Tibial nerve (tissue), 4 donors: ENCODE results near the gene WIZ.

Source experiments
- CTCF ChIP-seq, 5 experiments: fragments of 200-600 bp in 3 of 5; fragments of 450-650 bp in 2 of 5; sonication (generic) in 3 of 5; IDR thresholded peaks; one replicate each; pipeline ENCODE4 v1.5.1; 2016 to 2019; ENCODE audit warnings: antibody characterized with exemption in 5 of 5, mild to moderate bottlenecking in 3 of 5, moderate library complexity in 2 of 5
- EP300 ChIP-seq, 2 donors: sonication (generic); formaldehyde crosslinking; IDR thresholded peaks; one replicate each; pipeline ENCODE4 v1.6.1; 2017; ENCODE audit warnings: antibody characterized with exemption in 2 of 2, mild to moderate bottlenecking in 1 of 2
- POLR2A ChIP-seq, 2 donors: fragments of 450-650 bp; IDR thresholded peaks; one replicate each; pipeline ENCODE4 v1.6.1; 2017; ENCODE audit warnings: antibody characterized with exemption in 2 of 2, mild to moderate bottlenecking in 2 of 2, moderate library complexity in 2 of 2

- no peak for TF ChIP-seq CTCF (IDR thresholded peaks at IDR 0.05)
- TF ChIP-seq POLR2A (IDR thresholded peaks at IDR 0.05), result no peak
- TF ChIP-seq EP300 (IDR thresholded peaks at IDR 0.05), result no peak
These were observed 11.9 kb upstream of the WIZ start for GRCh38 chr19:15461694-15462093.
